Cardiac muscle cell (in vitro differentiated cells and primary cell): Measurements from ENCODE around the gene CDNF. TPM values are rescaled to one million over a fixed set of nuclear protein-coding genes. Genes with fewer than 3 reads are reported as not detected.

Source experiments
- DNase-seq, 2 donors: peaks; one replicate each; pipeline versions ENCODE4 v3.0.0 to v3.0.0-alpha.2; 2010 to 2017; ENCODE audit warnings: low read depth in 1 of 2, low spot score in 1 of 2
- H3K27ac ChIP-seq: fragments of 200-600 bp; sonication (generic); 2 replicates; pipeline ENCODE4 v1.5.1; 2016
- H3K27me3 ChIP-seq: fragments of 200-600 bp; sonication (generic); 2 replicates; pipeline ENCODE4 v1.6.0; 2016; ENCODE audit warnings: control low read depth
- H3K36me3 ChIP-seq: fragments of 200-600 bp; sonication (generic); 2 replicates; pipeline ENCODE4 v1.5.1; 2016; ENCODE audit warnings: control low read depth
- H3K4me1 ChIP-seq: fragments of 200-600 bp; sonication (generic); 2 replicates; pipeline ENCODE4 v1.8.1; 2017; ENCODE audit warnings: low read depth, mild to moderate bottlenecking, mixed run types
- H3K4me3 ChIP-seq: fragments of 200-600 bp; sonication (generic); 2 replicates; pipeline ENCODE4 v1.5.1; 2016; ENCODE audit warnings: mild to moderate bottlenecking
- H3K9me3 ChIP-seq: fragments of 200-600 bp; sonication (generic); 2 replicates; pipeline ENCODE4 v1.5.1; 2017; ENCODE audit warnings: low read depth, mild to moderate bottlenecking, control low read depth
- polyA plus RNA-seq: library from polyadenylated mRNA; unstranded; fragments of >200 nt; fragmentation: Nextera tagmentation; extraction: Ambion mirVana; gene quantifications from 2 replicates; pipeline ENCODE4 v1.2.1, GENCODE V29; 2016
- total RNA-seq: library from RNA; depleted of rRNA; stranded (reverse); fragments of >200 nt; gene quantifications from 2 replicates; pipeline ENCODE4 v1.2.3, GENCODE V29; 2016
- TF ChIP-seq, protein P1 (sequence below): IDR thresholded peaks from 2 replicates; pipeline ENCODE4 v1.5.1; 2012; ENCODE audit warnings: low read depth, mild to moderate bottlenecking, low read length

The CDNF gene
- total and polyA plus RNA-seq, 2 experiments from 2014 or later = 1.4 to 4.1 TPM

- H3K27ac ChIP-seq = peak overlapping the region; percentile 91
- H3K27me3 ChIP-seq = no peaks in the 10 kb centered on the region
- H3K36me3 ChIP-seq = peaks cover 29% of the 10 kb centered on the region
- no peaks in the 10 kb centered on the region for H3K9me3 ChIP-seq
- TF ChIP-seq, protein P1, sequence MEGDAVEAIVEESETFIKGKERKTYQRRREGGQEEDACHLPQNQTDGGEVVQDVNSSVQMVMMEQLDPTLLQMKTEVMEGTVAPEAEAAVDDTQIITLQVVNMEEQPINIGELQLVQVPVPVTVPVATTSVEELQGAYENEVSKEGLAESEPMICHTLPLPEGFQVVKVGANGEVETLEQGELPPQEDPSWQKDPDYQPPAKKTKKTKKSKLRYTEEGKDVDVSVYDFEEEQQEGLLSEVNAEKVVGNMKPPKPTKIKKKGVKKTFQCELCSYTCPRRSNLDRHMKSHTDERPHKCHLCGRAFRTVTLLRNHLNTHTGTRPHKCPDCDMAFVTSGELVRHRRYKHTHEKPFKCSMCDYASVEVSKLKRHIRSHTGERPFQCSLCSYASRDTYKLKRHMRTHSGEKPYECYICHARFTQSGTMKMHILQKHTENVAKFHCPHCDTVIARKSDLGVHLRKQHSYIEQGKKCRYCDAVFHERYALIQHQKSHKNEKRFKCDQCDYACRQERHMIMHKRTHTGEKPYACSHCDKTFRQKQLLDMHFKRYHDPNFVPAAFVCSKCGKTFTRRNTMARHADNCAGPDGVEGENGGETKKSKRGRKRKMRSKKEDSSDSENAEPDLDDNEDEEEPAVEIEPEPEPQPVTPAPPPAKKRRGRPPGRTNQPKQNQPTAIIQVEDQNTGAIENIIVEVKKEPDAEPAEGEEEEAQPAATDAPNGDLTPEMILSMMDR = no peak
- H3K4me1 ChIP-seq = peaks cover 10% of the 10 kb centered on the region
- peak; percentile 16 to 75 for DNase-seq
- peak overlapping the region; percentile 92 for H3K4me3 ChIP-seq
These were observed 906 bp upstream of the CDNF start for GRCh38 chr10:14838582-14839304.

DNA sequence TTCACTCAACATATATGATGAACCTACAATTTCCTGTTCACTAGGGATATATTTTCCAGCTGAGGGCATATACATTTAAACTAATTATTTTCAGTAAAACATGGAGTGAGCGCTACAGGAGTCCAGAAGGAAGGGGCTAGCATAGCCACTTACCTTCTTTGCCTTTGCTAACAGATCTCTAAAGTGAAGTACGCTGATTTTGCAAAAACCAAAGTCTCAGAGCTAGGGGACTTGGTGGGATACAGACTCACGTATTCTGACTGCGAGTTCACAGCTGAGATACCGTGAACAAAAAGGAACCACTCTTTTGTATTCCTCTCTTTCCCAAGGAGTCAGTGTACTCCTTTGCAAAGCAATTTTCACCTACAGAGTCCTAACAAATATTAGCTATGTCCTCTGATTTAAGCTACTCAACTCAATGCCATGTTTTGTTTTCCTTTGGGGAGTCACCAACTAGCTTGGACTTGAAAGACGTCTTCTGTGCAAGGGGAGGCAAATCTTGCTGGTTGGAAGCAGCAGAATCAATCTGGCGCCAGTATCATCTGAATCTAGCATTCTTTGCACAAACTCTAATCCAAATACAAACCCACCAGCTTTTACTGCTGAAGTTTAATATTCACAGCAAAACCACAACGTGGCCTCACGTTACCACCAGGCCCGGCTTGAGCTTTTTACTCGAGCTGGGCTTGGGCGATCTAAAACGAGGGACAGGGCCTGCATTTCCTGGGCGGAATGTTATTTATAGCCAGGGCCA, 657 bp downstream of the CDNF start:
- Histone ChIP-seq H3K36me3 (peaks cover 14% of the 10 kb centered on the region), H3K9me3 (no peaks in the 10 kb centered on the region), H3K27me3 (no peaks in the 10 kb centered on the region), H3K4me1 (peaks cover 10% of the 10 kb centered on the region), H3K27ac (peak overlapping the region; percentile 98), H3K4me3 (peak overlapping the region; percentile 50)
- TF ChIP-seq, protein P1 = no peak
- peak in 1 of 2 donors; percentile 3 for DNase-seq

DNA sequence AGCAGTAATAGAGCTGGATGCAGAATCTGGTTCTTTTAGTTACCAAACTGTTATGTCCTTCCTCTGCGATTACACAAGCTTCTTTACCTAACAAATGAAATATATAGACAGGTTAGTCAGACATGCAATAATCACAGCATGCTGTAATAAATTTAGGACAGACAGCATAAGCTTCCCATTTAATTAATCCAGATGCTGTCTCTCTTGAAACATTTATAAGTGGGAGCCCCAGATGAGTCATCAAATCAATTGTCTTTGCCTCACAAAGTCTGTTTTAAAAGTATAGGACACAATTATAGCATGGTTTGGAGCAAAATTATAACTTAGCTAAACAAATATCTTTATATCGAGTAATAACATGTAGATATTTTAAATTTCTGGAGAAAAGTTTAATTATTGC, 1.6 kb downstream of the CDNF start:
- H3K36me3 ChIP-seq = peaks cover 10% of the 10 kb centered on the region
- no peak for DNase-seq
- H3K27me3 ChIP-seq = no peaks in the 10 kb centered on the region
- peaks cover 10% of the 10 kb centered on the region for H3K4me1 ChIP-seq
- H3K9me3 ChIP-seq = no peaks in the 10 kb centered on the region
- peak overlapping the region; percentile 98 for H3K27ac ChIP-seq
- TF ChIP-seq, protein P1 = no peak
- no peak overlapping the region for H3K4me3 ChIP-seq

GRCh38 chr10:14833106-14833505, 4.7 kb downstream of the CDNF start:
- no peaks in the 10 kb centered on the region for H3K9me3 ChIP-seq
- H3K4me1 ChIP-seq = peaks cover 10% of the 10 kb centered on the region
- no peak for DNase-seq
- no peaks in the 10 kb centered on the region for H3K36me3 ChIP-seq
- TF ChIP-seq, protein P1 = no peak
- H3K27ac ChIP-seq = no peak overlapping the region
- no peak overlapping the region for H3K4me3 ChIP-seq
- no peaks in the 10 kb centered on the region for H3K27me3 ChIP-seq

- no peaks in the 10 kb centered on the region for H3K9me3 ChIP-seq
- no peak for DNase-seq
- H3K27me3 ChIP-seq = no peaks in the 10 kb centered on the region
- peaks cover 7% of the 10 kb centered on the region for H3K4me1 ChIP-seq
- TF ChIP-seq, protein P1 = no peak
- H3K27ac ChIP-seq = no peak overlapping the region
- no peaks in the 10 kb centered on the region for H3K36me3 ChIP-seq
- no peak overlapping the region for H3K4me3 ChIP-seq
These were observed 11.6 kb downstream of the CDNF start for GRCh38 chr10:14826076-14826829.
